Inferior parietal cortex (tissue), 1 donor: ENCODE results near the gene EPC1.
"Not testable (repeated sequence)": the region's sequence is repeated elsewhere in the genome, so short reads cannot be mapped to it uniquely, and the experiment has no call there.

Experiments used
- DNase-seq: peaks from one replicate; pipeline ENCODE4 v3.0.0-alpha.2; 2016; ENCODE audit errors: extremely low spot score

The EPC1 gene

GRCh38 chr10:32232378-32232777, 114.6 kb downstream of the EPC1 start:
- no peak for DNase-seq

GRCh38 chr10:32229788-32230187, 117.2 kb downstream of the EPC1 start:
- DNase-seq = not testable (repeated sequence)

GRCh38 chr10:32229170-32229569, 117.8 kb downstream of the EPC1 start:
- no peak for DNase-seq

GRCh38 chr10:32227802-32228201, 119.2 kb downstream of the EPC1 start:
- DNase-seq = no peak

GRCh38 chr10:32226624-32227023, 120.3 kb downstream of the EPC1 start:
- DNase-seq = no peak

GRCh38 chr10:32225976-32226375, 121.0 kb downstream of the EPC1 start:
- no peak for DNase-seq

GRCh38 chr10:32222376-32222775, 124.6 kb downstream of the EPC1 start:
- not testable (repeated sequence) for DNase-seq

- not testable (repeated sequence) for DNase-seq
Measured at GRCh38 chr10:32219156-32219555, 127.8 kb downstream of the EPC1 start.

GRCh38 chr10:32218206-32219044, 128.5 kb downstream of the EPC1 start:
- DNase-seq = not testable (repeated sequence)
